KMS-11 (cell line): ENCODE data around the gene TRMT11.

Experiments
- H2AFZ ChIP-seq: fragments of 200-600 bp; sonication (generic); 2 replicates; pipeline ENCODE4 v1.6.1; 2016; ENCODE audit warnings: antibody characterized with exemption, mixed run types, low read depth
- H3K27ac ChIP-seq: fragments of 200-600 bp; sonication (generic); 2 replicates; pipeline ENCODE4 v1.6.1; 2016; ENCODE audit warnings: mild to moderate bottlenecking, mixed run types
- H3K27me3 ChIP-seq: fragments of 200-600 bp; sonication (generic); 2 replicates; pipeline ENCODE4 v1.6.1; 2017; ENCODE audit warnings: mild to moderate bottlenecking, low read depth, mixed run types, moderate library complexity; ENCODE audit not compliant: insufficient read depth
- H3K36me3 ChIP-seq: fragments of 200-600 bp; sonication (generic); 2 replicates; pipeline ENCODE4 v1.6.1; 2017; ENCODE audit warnings: mild to moderate bottlenecking, mixed run types; ENCODE audit not compliant: insufficient read depth
- H3K4me1 ChIP-seq: fragments of 200-600 bp; sonication (generic); 2 replicates; pipeline ENCODE4 v1.6.1; 2016; ENCODE audit warnings: mild to moderate bottlenecking, low read depth, mixed run types; ENCODE audit not compliant: poor library complexity, severe bottlenecking
- H3K4me2 ChIP-seq: fragments of 200-600 bp; sonication (generic); 2 replicates; pipeline ENCODE4 v1.7.0; 2016; ENCODE audit warnings: mild to moderate bottlenecking, mixed run types
- H3K4me3 ChIP-seq: fragments of 200-600 bp; sonication (generic); IDR thresholded peaks from 2 replicates; pipeline ENCODE4 v1.6.1; 2017; ENCODE audit warnings: low read depth, low read length, mixed read lengths; ENCODE audit not compliant: insufficient read depth
- H3K79me2 ChIP-seq: fragments of 200-600 bp; sonication (generic); 2 replicates; pipeline ENCODE4 v1.6.1; 2016; ENCODE audit warnings: low read depth, mixed run types; ENCODE audit not compliant: insufficient read depth
- H3K9ac ChIP-seq: fragments of 200-600 bp; sonication (generic); 2 replicates; pipeline ENCODE4 v1.6.1; 2016; ENCODE audit warnings: mild to moderate bottlenecking, mixed run types
- H4K20me1 ChIP-seq: fragments of 200-600 bp; sonication (generic); 2 replicates; pipeline ENCODE4 v1.6.1; 2016; ENCODE audit warnings: mild to moderate bottlenecking, mixed run types; ENCODE audit not compliant: insufficient read depth
- TF ChIP-seq, protein P1 (sequence below): fragments of 200-600 bp; sonication (generic); conservative IDR thresholded peaks from 2 replicates; pipeline ENCODE4 v1.6.1; 2017; ENCODE audit warnings: low read depth, mild to moderate bottlenecking, antibody characterized with exemption, low read length, moderate library complexity, mixed read lengths

The TRMT11 gene

DNA sequence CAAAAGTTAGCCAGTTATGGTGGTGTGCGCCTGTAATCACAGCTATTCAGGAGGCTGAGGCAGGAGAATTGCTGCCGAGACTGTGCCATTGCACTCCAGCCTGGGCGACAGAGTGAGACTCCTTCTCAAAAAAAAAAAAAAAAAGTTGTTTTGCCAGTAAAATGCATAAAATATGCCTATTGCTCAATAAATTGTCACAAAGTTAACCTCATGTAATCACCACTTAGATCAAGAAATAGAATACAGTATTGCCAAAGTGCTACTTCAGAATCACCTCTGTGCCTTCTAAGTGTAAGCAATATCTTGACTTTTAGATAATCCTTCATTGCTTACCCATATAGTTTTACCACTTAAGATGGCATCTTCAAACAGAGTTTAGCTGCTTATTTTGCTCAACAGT is 80.7 kb downstream of the TRMT11 start:
- TF ChIP-seq, protein P1, sequence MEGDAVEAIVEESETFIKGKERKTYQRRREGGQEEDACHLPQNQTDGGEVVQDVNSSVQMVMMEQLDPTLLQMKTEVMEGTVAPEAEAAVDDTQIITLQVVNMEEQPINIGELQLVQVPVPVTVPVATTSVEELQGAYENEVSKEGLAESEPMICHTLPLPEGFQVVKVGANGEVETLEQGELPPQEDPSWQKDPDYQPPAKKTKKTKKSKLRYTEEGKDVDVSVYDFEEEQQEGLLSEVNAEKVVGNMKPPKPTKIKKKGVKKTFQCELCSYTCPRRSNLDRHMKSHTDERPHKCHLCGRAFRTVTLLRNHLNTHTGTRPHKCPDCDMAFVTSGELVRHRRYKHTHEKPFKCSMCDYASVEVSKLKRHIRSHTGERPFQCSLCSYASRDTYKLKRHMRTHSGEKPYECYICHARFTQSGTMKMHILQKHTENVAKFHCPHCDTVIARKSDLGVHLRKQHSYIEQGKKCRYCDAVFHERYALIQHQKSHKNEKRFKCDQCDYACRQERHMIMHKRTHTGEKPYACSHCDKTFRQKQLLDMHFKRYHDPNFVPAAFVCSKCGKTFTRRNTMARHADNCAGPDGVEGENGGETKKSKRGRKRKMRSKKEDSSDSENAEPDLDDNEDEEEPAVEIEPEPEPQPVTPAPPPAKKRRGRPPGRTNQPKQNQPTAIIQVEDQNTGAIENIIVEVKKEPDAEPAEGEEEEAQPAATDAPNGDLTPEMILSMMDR: no peak
- Histone ChIP-seq H3K4me3 (no peak overlapping the region), H3K4me2 (no peak overlapping the region), H2AFZ (no peak overlapping the region), H3K4me1 (no peaks in the 10 kb centered on the region), H3K36me3 (no peaks in the 10 kb centered on the region), H3K79me2 (no peaks in the 10 kb centered on the region), H3K27ac (no peak overlapping the region), H3K9ac (no peak overlapping the region), H3K27me3 (no peaks in the 10 kb centered on the region), H4K20me1 (no peaks in the 10 kb centered on the region)

DNA sequence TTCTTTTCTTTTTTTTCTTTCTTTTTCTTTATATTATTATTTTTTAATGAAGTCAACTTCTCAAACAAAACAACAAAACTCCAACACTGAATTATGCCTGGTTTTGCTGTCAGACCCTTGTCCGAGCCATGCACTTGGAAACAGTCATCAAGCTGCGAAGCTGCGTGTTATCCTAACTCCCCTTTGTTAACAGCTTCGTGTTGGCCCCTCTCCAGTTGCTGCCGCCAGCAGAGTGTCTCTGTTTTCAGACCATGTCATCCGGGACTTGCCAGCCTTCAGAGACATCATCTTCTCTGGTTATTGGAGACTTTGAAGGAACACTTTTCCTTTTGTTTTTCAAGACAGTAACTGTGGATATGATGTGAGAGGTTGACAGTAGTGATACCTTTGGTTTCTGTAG is 83.1 kb downstream of the TRMT11 start:
- no peak overlapping the region for H3K9ac ChIP-seq
- H3K4me2 ChIP-seq: no peak overlapping the region
- TF ChIP-seq, protein P1: no peak
- H3K4me1 ChIP-seq: no peaks in the 10 kb centered on the region
- no peaks in the 10 kb centered on the region for H4K20me1 ChIP-seq
- no peak overlapping the region for H2AFZ ChIP-seq
- H3K27me3 ChIP-seq: no peaks in the 10 kb centered on the region
- no peak overlapping the region for H3K27ac ChIP-seq
- no peaks in the 10 kb centered on the region for H3K36me3 ChIP-seq
- H3K4me3 ChIP-seq: no peak overlapping the region
- no peaks in the 10 kb centered on the region for H3K79me2 ChIP-seq

DNA sequence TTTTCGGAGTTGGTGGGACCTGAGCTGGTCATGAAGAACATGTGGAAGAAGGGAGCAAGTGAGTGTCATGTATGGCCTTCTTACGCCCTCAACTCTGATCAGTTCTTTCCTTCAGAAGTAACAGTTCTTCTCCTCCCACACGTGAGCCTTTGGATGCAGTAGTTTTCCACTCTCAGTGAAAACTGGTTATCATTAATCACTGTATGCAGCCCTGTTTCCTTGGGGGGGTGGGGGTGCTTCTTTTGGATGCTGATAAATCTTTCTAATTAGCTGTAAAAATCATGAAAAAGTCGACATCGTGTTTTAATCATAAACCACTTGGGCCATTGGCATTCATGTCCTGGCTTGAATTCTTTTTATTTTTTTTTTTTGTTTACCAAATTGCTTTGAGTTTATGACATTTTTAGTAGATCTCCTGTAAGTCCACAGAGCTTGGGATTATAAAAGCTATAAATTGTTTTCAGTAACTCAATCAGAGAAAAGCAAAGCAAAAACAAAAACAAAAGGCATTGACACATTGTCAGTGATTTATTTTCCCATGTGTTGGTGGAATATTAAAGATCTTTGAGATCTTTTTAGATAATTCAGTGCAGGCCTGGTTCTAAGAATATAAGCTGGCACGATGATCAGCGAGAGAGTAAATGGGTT is 84.8 kb downstream of the TRMT11 start:
- Histone ChIP-seq H3K27me3 (no peaks in the 10 kb centered on the region), H3K4me3 (no peak overlapping the region), H3K79me2 (no peaks in the 10 kb centered on the region), H3K4me2 (no peak overlapping the region), H3K36me3 (no peaks in the 10 kb centered on the region), H4K20me1 (no peaks in the 10 kb centered on the region), H3K27ac (no peak overlapping the region), H2AFZ (no peak overlapping the region), H3K9ac (no peak overlapping the region), H3K4me1 (no peaks in the 10 kb centered on the region)
- TF ChIP-seq, protein P1: no peak

DNA sequence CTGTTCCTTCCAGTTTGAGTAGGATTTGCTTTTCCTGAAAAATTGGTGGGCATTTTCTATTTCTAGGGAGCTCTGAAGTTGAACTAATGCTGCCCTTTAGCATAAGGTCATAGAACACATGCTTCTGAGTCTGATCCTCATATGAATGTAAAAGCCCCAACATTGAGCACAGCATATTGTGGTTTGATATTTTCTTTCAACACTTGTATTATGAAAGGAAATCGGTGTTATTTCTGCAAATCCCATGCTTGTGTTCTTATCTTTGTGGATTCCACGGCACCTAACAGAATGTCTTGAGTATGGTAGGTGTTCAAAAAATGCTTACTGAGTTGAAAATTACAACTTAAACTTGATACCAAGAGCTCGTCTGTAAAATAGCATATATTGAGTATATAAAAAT is 85.8 kb downstream of the TRMT11 start:
- no peak overlapping the region for H3K27ac ChIP-seq

More for the DNA sequence above, 85.8 kb downstream of the TRMT11 start:
- Histone ChIP-seq H3K4me3 (no peak overlapping the region), H3K27me3 (no peaks in the 10 kb centered on the region), H4K20me1 (no peaks in the 10 kb centered on the region), H3K4me1 (no peaks in the 10 kb centered on the region), H2AFZ (no peak overlapping the region), H3K79me2 (no peaks in the 10 kb centered on the region), H3K36me3 (no peaks in the 10 kb centered on the region), H3K4me2 (no peak overlapping the region), H3K9ac (no peak overlapping the region)
- TF ChIP-seq, protein P1: no peak
